ENCODE results near the gene TMEM125. TPM values are rescaled to one million over a fixed set of nuclear protein-coding genes. Genes with fewer than 3 reads are reported as not detected.

The TMEM125 gene
- total RNA-seq, 1 donor from 2014 or later = 15.7 TPM

- H3K27me3 ChIP-seq (ENCODE audit: control insufficient read depth, insufficient read depth, low read length) = no peaks in the 10 kb centered on the region
- TF ChIP-seq CTCF (IDR thresholded peaks at IDR 0.05; ENCODE audit: insufficient read depth, low read length, poor library complexity, severe bottlenecking) = peak; percentile 92
- no peak for DNase-seq (ENCODE audit: low read depth)
- H3K36me3 ChIP-seq (ENCODE audit: control insufficient read depth, insufficient read depth, low read length) = no peaks in the 10 kb centered on the region
- no peak overlapping the region for H3K4me3 ChIP-seq (ENCODE audit: low read depth, low read length)
Observed at GRCh38 chr1:43227143-43227764, 42.5 kb upstream of the TMEM125 start.

GRCh38 chr1:43229826-43230780 lies 39.7 kb upstream of the TMEM125 start:
- DNase-seq (ENCODE audit: low read depth) = no peak
- TF ChIP-seq CTCF (IDR thresholded peaks at IDR 0.05; ENCODE audit: insufficient read depth, low read length, poor library complexity, severe bottlenecking) = no peak

GRCh38 chr1:43232074-43232473 lies 37.7 kb upstream of the TMEM125 start:
- H3K4me3 ChIP-seq (ENCODE audit: low read depth, low read length) = no peak overlapping the region
- peaks cover 2% of the 10 kb centered on the region for H3K27me3 ChIP-seq (ENCODE audit: control insufficient read depth, insufficient read depth, low read length)
- no peak for DNase-seq (ENCODE audit: low read depth)
- TF ChIP-seq CTCF (IDR thresholded peaks at IDR 0.05; ENCODE audit: insufficient read depth, low read length, poor library complexity, severe bottlenecking) = no peak
- no peaks in the 10 kb centered on the region for H3K36me3 ChIP-seq (ENCODE audit: control insufficient read depth, insufficient read depth, low read length)

More at GRCh38 chr1:43229826-43230780, 39.7 kb upstream of the TMEM125 start:
- H3K36me3 ChIP-seq (ENCODE audit: control insufficient read depth, insufficient read depth, low read length) = no peaks in the 10 kb centered on the region
- no peak overlapping the region for H3K4me3 ChIP-seq (ENCODE audit: low read depth, low read length)
- no peaks in the 10 kb centered on the region for H3K27me3 ChIP-seq (ENCODE audit: control insufficient read depth, insufficient read depth, low read length)

GRCh38 chr1:43232482-43232881 lies 37.3 kb upstream of the TMEM125 start:
- TF ChIP-seq CTCF (IDR thresholded peaks at IDR 0.05; ENCODE audit: insufficient read depth, low read length, poor library complexity, severe bottlenecking) = no peak
- no peak for DNase-seq (ENCODE audit: low read depth)
- Histone ChIP-seq H3K4me3 (ENCODE audit: low read depth, low read length) (no peak overlapping the region), H3K36me3 (ENCODE audit: control insufficient read depth, insufficient read depth, low read length) (no peaks in the 10 kb centered on the region), H3K27me3 (ENCODE audit: control insufficient read depth, insufficient read depth, low read length) (peaks cover 2% of the 10 kb centered on the region)

GRCh38 chr1:43233631-43234030 lies 36.2 kb upstream of the TMEM125 start:
- no peak for TF ChIP-seq CTCF (IDR thresholded peaks at IDR 0.05; ENCODE audit: insufficient read depth, low read length, poor library complexity, severe bottlenecking)
- H3K27me3 ChIP-seq (ENCODE audit: control insufficient read depth, insufficient read depth, low read length) = peaks cover 2% of the 10 kb centered on the region
- DNase-seq (ENCODE audit: low read depth) = no peak
- no peak overlapping the region for H3K4me3 ChIP-seq (ENCODE audit: low read depth, low read length)
- H3K36me3 ChIP-seq (ENCODE audit: control insufficient read depth, insufficient read depth, low read length) = no peaks in the 10 kb centered on the region

Measured in kidney epithelial cell (primary cell).